Left ventricle myocardium inferior (tissue), 1 donor: Measurements from ENCODE around the gene CHCHD6. TPM values are rescaled to one million over a fixed set of nuclear protein-coding genes. Genes with fewer than 3 reads are reported as not detected.

Experiments used
- DNase-seq: peaks from one replicate; pipeline ENCODE4 v3.0.0-alpha.2; 2020
- H3K27ac ChIP-seq: fragments of 200-600 bp; replicated peaks from 2 replicates; pipeline ENCODE4 v1.8.0; 2021
- H3K27me3 ChIP-seq: fragments of 200-600 bp; 2 replicates; pipeline ENCODE4 v1.8.0; 2021; ENCODE audit warnings: low read depth
- H3K36me3 ChIP-seq: fragments of 200-600 bp; 2 replicates; pipeline ENCODE4 v1.8.0; 2021
- H3K4me1 ChIP-seq: fragments of 200-600 bp; 2 replicates; pipeline ENCODE4 v1.8.0; 2021
- H3K4me3 ChIP-seq: fragments of 200-600 bp; 2 replicates; pipeline ENCODE4 v1.8.0; 2021; ENCODE audit warnings: mild to moderate bottlenecking, moderate library complexity
- H3K9me3 ChIP-seq: fragments of 200-600 bp; replicated peaks from 2 replicates; pipeline ENCODE4 v1.8.0; 2021
- intact Hi-C: fragments of 100-400 bp; cut with micrococcal nuclease; formaldehyde crosslinking; loops from one replicate; pipeline ENCODE4 v1.11.0; 2022
- total RNA-seq: library from RNA; stranded (reverse); fragmentation: NEBNext Ultra II Directional; extraction: Animal tissue kit (Norgen Biotek cat#: 25700); gene quantifications from one replicate; pipeline ENCODE4 v1.2.1, GENCODE V29; 2021
- TF ChIP-seq, protein P1 (sequence below): fragments of 200-600 bp; IDR thresholded peaks from 2 replicates; pipeline ENCODE4 v1.8.0; 2021; ENCODE audit warnings: antibody characterized with exemption, mild to moderate bottlenecking, borderline replicate concordance
- donor health status: DM: no; HTN: yes; CAD: no; lungs with severe emphysema.

Gene CHCHD6
- total RNA-seq, 1 donor from 2014 or later = 10.1 TPM

DNA sequence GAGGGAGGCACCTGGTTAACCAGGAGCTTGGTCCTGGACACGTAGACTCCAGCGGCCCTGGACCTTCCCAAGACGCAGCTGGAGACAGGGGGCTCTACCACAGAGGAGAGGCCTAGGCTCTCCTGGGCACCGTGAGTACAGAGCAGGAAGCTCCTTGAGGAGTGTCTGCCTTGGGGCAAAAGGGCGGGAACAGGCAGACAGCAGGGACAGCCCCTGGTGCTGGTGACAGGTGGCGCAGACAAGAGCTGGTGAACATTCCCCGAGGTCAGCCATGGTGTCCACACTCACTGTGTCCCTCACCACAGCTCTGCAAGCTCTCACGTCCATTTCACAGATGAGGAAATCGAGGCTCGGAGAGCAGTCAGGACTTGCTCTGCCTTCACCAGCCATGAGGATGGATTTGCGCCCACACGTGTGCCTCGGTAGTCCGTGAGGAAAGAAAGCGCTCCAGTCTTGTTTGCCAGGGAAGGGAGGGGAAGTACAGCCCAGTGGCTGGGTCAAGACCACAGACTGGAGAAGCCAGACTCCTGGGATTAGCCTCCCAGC lies 276.3 kb downstream of the CHCHD6 start:
- no peak for DNase-seq
- H3K27ac ChIP-seq = no peak overlapping the region
- TF ChIP-seq, protein P1, sequence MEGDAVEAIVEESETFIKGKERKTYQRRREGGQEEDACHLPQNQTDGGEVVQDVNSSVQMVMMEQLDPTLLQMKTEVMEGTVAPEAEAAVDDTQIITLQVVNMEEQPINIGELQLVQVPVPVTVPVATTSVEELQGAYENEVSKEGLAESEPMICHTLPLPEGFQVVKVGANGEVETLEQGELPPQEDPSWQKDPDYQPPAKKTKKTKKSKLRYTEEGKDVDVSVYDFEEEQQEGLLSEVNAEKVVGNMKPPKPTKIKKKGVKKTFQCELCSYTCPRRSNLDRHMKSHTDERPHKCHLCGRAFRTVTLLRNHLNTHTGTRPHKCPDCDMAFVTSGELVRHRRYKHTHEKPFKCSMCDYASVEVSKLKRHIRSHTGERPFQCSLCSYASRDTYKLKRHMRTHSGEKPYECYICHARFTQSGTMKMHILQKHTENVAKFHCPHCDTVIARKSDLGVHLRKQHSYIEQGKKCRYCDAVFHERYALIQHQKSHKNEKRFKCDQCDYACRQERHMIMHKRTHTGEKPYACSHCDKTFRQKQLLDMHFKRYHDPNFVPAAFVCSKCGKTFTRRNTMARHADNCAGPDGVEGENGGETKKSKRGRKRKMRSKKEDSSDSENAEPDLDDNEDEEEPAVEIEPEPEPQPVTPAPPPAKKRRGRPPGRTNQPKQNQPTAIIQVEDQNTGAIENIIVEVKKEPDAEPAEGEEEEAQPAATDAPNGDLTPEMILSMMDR = no peak
- intact Hi-C loops = no loop called here
- H3K4me1 ChIP-seq = peaks cover 29% of the 10 kb centered on the region
- H3K36me3 ChIP-seq = no peaks in the 10 kb centered on the region
- peaks cover 2% of the 10 kb centered on the region for H3K9me3 ChIP-seq
- peaks cover 13% of the 10 kb centered on the region for H3K27me3 ChIP-seq
- no peak overlapping the region for H3K4me3 ChIP-seq

DNA sequence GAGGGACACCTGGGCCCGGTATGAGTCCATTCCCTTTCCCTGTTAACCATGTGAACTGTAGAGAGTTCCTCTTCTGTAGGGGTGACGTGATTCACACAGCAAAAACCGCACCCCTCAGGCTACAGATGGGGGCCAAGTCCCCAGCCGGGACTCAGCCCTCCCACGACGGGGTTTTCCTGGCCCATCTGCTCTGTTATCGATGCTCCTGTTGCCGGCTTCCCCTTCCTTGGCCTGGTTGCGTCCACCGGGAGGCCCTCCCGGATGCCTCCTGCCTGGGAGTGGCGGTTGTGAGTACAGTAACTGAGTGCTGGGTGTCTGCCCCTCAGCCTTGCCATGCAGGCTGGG lies 278.1 kb downstream of the CHCHD6 start:
- Histone ChIP-seq H3K9me3 (no peaks in the 10 kb centered on the region), H3K4me3 (peak overlapping the region; percentile 69), H3K27me3 (peaks cover 13% of the 10 kb centered on the region), H3K27ac (peak overlapping the region; percentile 82), H3K36me3 (no peaks in the 10 kb centered on the region), H3K4me1 (peaks cover 46% of the 10 kb centered on the region)
- DNase-seq = no peak
- TF ChIP-seq, protein P1 = no peak
- intact Hi-C loops = no loop called here

DNA sequence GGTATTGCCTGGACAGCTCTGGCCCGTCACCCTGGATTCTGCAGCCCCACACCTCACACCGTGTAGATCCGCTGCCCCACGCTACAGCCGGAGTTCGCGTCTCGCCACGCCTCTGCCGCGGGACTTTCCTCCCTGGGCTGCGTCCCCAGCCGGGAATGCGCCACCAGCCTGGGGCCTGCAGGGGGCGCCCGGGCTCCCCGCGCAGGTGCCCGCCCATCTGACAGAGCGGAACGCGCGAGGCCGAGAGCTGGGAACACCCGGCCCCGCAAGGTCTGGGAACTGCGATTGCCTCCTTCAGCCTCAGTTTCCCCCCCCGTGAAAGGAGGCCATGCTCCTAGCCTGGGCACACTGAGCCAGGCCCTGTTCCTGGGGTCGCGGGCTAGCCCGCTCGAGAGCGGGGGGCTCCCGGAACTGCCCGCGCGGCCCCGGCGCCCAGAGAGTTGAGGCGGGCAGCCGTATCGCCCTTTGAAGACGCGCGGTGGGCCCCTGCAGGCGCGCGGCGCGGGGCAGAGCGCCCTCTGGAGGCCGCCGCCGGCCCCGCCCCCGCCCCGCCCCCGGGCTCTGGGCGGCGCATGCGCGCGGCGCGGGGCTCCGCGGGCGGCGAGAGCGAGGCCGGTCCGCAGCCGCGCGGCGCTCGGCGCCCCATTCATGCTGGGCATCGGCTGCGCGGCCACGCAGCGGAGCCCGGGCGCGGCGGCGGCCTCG lies 278.6 kb downstream of the CHCHD6 start, which contains the start of gene PLXNA1:
TSS of gene PLXNA1 (plus strand) at position 645 of the 705 bp plus-strand sequence. CDS start 5,479 bp downstream, outside the sequence.
- Histone ChIP-seq H3K4me1 (peaks cover 48% of the 10 kb centered on the region), H3K4me3 (peak within 1 kb of the TSS; percentile 85), H3K27me3 (peaks cover 13% of the 10 kb centered on the region), H3K27ac (peak within 1 kb of the TSS; percentile 82), H3K36me3 (no peaks in the 10 kb centered on the region), H3K9me3 (no peaks in the 10 kb centered on the region)
- intact Hi-C loops = no loop called here
- peak; percentile 81 for DNase-seq
- TF ChIP-seq, protein P1 = peak; percentile 86

DNA sequence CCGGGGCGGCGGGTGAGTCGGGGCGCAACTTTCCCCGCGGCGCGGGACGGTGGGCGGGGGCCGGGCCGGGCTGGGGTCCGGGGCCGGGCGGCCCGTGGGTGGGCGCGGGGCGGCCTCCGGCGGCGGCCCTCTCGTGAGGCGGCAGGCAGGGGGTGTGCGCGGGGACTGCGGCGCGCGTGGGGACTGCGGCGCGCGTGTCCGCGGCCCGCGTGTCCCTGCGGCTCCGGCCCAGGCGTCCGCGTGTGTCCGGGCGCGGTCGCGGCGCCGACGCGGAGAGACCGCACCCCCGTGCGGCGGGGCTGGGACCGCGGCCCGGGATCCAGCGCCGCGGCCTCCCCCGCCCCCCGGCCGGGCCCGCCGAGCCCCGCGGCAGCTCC lies 279.2 kb downstream of the CHCHD6 start:
- no peak for DNase-seq
- Histone ChIP-seq H3K4me1 (peaks cover 48% of the 10 kb centered on the region), H3K4me3 (peak overlapping the region; percentile 85), H3K27ac (peak overlapping the region; percentile 55), H3K9me3 (no peaks in the 10 kb centered on the region), H3K36me3 (no peaks in the 10 kb centered on the region), H3K27me3 (peaks cover 13% of the 10 kb centered on the region)
- intact Hi-C loops = no loop called here
- TF ChIP-seq, protein P1 = no peak

DNA sequence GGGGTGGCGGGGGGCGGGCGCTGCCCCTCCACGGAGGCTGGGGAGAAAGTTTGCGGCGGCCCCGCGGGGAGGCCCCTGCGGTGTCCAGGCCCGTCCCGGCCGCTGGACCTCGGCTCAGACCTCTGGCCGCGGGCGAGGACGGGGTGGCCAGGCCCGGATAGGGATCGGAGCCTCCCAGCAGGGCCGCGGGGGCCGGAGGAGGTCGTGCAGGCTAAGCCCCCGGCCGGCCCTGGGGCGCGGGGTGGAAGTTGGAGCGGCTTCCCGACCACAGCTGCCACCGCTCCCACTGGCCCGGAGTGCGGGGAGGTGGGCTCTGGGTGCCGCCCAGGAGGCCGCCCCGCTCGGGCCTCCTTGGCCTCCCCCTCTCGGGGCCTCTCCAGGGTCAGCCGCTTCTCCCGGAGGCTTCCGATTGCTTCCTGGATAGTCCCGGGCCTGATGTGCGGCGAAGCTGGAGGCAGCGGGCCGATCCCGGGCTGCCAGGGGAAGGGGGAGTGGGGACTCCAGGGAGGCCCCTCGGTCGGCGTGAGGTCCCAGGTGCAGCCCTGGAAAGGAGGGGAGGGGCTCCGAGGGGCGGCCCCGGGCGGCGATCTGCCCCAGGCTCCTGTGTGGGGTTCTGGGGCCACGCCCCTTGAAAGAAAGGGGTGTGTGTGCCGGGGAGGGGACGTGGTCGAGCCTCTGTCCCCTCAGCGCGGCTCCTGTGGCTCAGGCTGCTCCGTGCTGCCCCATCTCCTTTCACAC lies 279.8 kb downstream of the CHCHD6 start:
- H3K27me3 ChIP-seq = peaks cover 13% of the 10 kb centered on the region
- TF ChIP-seq, protein P1 = no peak
- intact Hi-C loops = no loop called here
- H3K4me3 ChIP-seq = peak overlapping the region; percentile 85
- DNase-seq = no peak
- peaks cover 4% of the 10 kb centered on the region for H3K36me3 ChIP-seq
- H3K4me1 ChIP-seq = peaks cover 48% of the 10 kb centered on the region
- no peaks in the 10 kb centered on the region for H3K9me3 ChIP-seq
- H3K27ac ChIP-seq = peak overlapping the region; percentile 55
